ENCODE measurements around the gene CFAP221. TPM values are rescaled to one million over a fixed set of nuclear protein-coding genes. Genes with fewer than 3 reads are reported as not detected.
"Not testable (repeated sequence)": the region's sequence is repeated elsewhere in the genome, so short reads cannot be mapped to it uniquely, and the experiment has no call there.

The CFAP221 gene
- total RNA-seq, 1 donor from 2014 or later = not detected

DNA sequence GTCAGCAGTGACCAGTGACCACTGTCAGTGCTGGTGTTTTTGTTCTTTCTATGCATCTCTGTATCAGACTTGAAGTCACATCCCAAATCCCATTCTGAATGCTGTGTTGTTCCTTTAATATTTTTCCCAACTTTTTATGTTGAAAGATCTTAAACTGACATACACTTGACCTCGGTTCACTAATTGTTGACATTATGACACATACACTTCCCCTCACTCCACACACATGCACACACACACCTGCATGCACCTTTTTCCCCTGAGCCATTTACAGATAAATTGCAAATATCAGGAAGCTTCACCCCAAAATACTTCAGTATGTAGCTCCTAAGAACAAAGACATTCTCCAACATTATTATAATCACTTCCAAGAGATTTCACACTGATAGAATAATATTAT lies 62.4 kb downstream of the CFAP221 start:
- Mint-ChIP-seq H3K36me3 (ENCODE audit: unreplicated experiment) (no peaks in the 10 kb centered on the region), H3K27me3 (ENCODE audit: unreplicated experiment) (peaks cover 18% of the 10 kb centered on the region), H3K4me1 (ENCODE audit: unreplicated experiment) (no peaks in the 10 kb centered on the region), H3K9me3 (ENCODE audit: unreplicated experiment) (no peaks in the 10 kb centered on the region), H3K27ac (ENCODE audit: unreplicated experiment) (no peak overlapping the region), H3K4me3 (ENCODE audit: unreplicated experiment) (no peak overlapping the region)
- TF ChIP-seq, protein P1, sequence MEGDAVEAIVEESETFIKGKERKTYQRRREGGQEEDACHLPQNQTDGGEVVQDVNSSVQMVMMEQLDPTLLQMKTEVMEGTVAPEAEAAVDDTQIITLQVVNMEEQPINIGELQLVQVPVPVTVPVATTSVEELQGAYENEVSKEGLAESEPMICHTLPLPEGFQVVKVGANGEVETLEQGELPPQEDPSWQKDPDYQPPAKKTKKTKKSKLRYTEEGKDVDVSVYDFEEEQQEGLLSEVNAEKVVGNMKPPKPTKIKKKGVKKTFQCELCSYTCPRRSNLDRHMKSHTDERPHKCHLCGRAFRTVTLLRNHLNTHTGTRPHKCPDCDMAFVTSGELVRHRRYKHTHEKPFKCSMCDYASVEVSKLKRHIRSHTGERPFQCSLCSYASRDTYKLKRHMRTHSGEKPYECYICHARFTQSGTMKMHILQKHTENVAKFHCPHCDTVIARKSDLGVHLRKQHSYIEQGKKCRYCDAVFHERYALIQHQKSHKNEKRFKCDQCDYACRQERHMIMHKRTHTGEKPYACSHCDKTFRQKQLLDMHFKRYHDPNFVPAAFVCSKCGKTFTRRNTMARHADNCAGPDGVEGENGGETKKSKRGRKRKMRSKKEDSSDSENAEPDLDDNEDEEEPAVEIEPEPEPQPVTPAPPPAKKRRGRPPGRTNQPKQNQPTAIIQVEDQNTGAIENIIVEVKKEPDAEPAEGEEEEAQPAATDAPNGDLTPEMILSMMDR (IDR thresholded peaks at IDR 0.05) = no peak
- no peak for DNase-seq (ENCODE audit: extremely low spot score, unreplicated experiment)

DNA sequence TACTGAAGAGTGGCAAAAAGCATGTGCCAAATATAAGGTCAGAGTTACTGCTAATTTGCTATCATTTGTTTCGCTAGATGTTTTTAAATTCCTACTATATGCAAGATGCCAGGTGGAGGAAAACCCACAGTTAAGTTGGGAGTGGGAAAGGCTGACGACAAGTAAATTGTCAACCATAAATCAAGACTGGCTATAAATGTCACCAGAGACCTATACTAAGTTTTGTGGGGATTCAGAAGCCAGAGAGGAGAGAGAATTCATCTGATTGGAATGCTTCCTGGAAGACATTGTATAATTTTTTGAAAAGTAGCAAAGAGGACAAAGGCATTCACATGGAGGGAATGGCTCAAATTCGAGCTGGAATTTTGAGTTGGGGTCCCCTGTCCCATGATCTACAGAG lies 64.3 kb downstream of the CFAP221 start:
- peaks cover 16% of the 10 kb centered on the region for H3K27me3 Mint-ChIP-seq (ENCODE audit: unreplicated experiment)
- no peak overlapping the region for H3K27ac Mint-ChIP-seq (ENCODE audit: unreplicated experiment)
- DNase-seq (ENCODE audit: extremely low spot score, unreplicated experiment) = no peak
- H3K36me3 Mint-ChIP-seq (ENCODE audit: unreplicated experiment) = no peaks in the 10 kb centered on the region
- H3K9me3 Mint-ChIP-seq (ENCODE audit: unreplicated experiment) = peaks cover 3% of the 10 kb centered on the region
- TF ChIP-seq, protein P1 (IDR thresholded peaks at IDR 0.05) = no peak
- H3K4me3 Mint-ChIP-seq (ENCODE audit: unreplicated experiment) = no peak overlapping the region
- no peaks in the 10 kb centered on the region for H3K4me1 Mint-ChIP-seq (ENCODE audit: unreplicated experiment)

DNA sequence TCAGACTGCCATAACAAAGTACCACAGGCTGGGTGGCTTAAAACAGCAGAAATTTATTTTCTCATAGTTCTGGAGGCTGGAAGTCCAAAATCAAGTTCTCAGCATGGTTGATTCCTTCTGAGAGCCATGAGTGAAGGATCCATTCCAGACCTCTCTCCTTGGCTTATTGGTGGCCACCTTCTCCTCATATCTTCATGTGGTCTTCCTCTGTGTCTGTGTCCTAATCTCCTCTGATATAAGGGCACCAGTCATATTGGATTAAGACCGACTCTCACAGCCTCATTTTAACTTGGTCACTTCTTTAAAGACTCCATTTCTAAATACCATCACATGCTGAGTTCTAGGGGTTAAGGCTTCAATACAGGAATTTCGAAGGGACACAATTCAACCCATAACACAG lies 65.1 kb downstream of the CFAP221 start:
- Mint-ChIP-seq H3K4me1 (ENCODE audit: unreplicated experiment) (no peaks in the 10 kb centered on the region), H3K27ac (ENCODE audit: unreplicated experiment) (no peak overlapping the region), H3K27me3 (ENCODE audit: unreplicated experiment) (peaks cover 16% of the 10 kb centered on the region), H3K36me3 (ENCODE audit: unreplicated experiment) (no peaks in the 10 kb centered on the region), H3K4me3 (ENCODE audit: unreplicated experiment) (no peak overlapping the region), H3K9me3 (ENCODE audit: unreplicated experiment) (peaks cover 10% of the 10 kb centered on the region)
- TF ChIP-seq, protein P1 (IDR thresholded peaks at IDR 0.05) = no peak
- DNase-seq (ENCODE audit: extremely low spot score, unreplicated experiment) = no peak

DNA sequence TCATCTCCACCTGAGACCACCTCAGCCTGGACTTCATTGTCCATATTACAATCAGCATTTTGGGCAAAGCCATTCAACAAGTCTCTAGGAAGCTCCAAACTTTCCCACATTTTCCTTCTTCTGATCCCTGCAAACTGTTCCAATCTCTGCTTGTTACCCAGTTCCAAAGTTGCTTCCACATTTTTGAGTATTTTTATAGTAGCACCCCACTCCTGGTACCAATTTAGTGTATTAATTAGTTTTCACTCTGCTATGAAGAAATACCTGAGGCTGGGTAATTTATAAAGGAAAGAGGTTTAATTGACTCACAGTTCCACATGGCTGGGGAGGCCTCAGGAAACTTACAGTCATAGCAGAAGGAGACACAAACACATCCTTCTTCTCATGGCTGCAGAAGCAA lies 69.9 kb downstream of the CFAP221 start:
- not testable (repeated sequence) for H3K36me3 Mint-ChIP-seq (ENCODE audit: unreplicated experiment); H3K4me3 Mint-ChIP-seq (ENCODE audit: unreplicated experiment)

DNA sequence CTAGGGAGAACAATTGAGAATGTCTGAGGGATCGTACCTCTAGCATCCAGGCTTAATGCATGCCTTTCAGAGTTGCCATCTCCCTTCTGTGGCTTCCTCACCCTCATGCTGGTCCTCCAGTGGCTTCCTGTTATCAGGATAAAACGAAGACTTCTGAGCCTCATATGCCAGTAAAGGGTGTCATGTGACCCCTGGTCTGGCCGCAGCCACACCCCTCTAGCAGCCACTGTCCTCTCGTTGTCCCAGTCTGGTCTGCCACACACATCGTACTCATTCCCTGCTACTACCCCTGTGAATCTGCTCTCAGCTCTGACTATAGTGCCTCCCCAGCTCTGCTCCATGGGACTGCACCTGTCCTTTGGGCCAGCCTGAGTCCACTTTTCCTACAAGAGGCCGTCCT lies 72.2 kb downstream of the CFAP221 start:
- Mint-ChIP-seq H3K27ac (ENCODE audit: unreplicated experiment) (no peak overlapping the region), H3K27me3 (ENCODE audit: unreplicated experiment) (peaks cover 12% of the 10 kb centered on the region), H3K9me3 (ENCODE audit: unreplicated experiment) (peaks cover 18% of the 10 kb centered on the region), H3K4me1 (ENCODE audit: unreplicated experiment) (no peaks in the 10 kb centered on the region), H3K36me3 (ENCODE audit: unreplicated experiment) (no peaks in the 10 kb centered on the region), H3K4me3 (ENCODE audit: unreplicated experiment) (no peak overlapping the region)
- TF ChIP-seq, protein P1 (IDR thresholded peaks at IDR 0.05) = no peak
- DNase-seq (ENCODE audit: extremely low spot score, unreplicated experiment) = no peak

More for the DNA sequence above, 69.9 kb downstream of the CFAP221 start:
- not testable (repeated sequence) for H3K4me1 Mint-ChIP-seq (ENCODE audit: unreplicated experiment); H3K27ac Mint-ChIP-seq (ENCODE audit: unreplicated experiment); H3K27me3 Mint-ChIP-seq (ENCODE audit: unreplicated experiment); DNase-seq (ENCODE audit: extremely low spot score, unreplicated experiment)
- peaks cover 18% of the 10 kb centered on the region for H3K9me3 Mint-ChIP-seq (ENCODE audit: unreplicated experiment)

DNA sequence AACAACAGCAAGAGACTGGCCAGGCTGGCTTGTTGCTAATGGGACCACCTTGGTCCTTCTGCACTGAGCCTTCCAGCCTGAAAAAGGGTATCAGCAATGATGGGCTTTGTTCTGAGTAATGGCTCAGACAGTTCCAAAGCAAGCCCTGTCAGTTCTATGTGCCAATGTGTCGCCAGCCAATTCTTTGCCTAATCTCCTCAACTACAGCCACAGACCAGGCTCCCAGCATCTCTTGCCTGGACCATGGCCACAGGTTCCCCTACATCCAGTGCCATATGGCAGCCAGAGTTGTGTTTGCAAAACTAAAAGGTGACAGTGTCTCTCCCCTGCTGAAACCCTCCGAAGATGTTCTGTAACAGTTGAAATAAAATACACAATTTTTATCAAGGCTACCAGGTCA lies 73.2 kb downstream of the CFAP221 start:
- DNase-seq (ENCODE audit: extremely low spot score, unreplicated experiment) = no peak
- H3K27me3 Mint-ChIP-seq (ENCODE audit: unreplicated experiment) = peaks cover 14% of the 10 kb centered on the region
- TF ChIP-seq, protein P1 (IDR thresholded peaks at IDR 0.05) = no peak
- H3K36me3 Mint-ChIP-seq (ENCODE audit: unreplicated experiment) = no peaks in the 10 kb centered on the region
- peaks cover 18% of the 10 kb centered on the region for H3K9me3 Mint-ChIP-seq (ENCODE audit: unreplicated experiment)
- H3K27ac Mint-ChIP-seq (ENCODE audit: unreplicated experiment) = no peak overlapping the region
- no peak overlapping the region for H3K4me3 Mint-ChIP-seq (ENCODE audit: unreplicated experiment)
- H3K4me1 Mint-ChIP-seq (ENCODE audit: unreplicated experiment) = no peaks in the 10 kb centered on the region

DNA sequence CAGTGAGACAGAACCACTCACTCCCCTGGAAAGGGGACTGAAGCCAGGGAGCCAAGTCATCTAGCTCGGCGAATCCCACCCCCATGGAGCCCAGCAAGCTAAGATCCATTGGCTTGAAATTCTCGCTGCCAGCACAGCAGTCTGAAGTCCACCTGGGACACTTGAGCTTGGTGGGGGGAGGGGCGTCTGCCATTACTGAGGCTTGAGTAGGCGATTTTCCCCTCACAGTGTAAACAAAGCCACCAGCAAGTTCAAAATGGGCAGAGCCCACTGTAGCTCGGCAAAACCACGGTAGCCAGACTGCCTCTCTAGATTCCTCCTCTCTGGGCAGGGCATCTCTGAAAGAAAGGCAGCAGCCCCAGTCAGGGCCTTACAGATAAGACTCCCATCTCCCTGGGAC lies 74.5 kb downstream of the CFAP221 start:
- not testable (repeated sequence) for H3K27ac Mint-ChIP-seq (ENCODE audit: unreplicated experiment); H3K4me1 Mint-ChIP-seq (ENCODE audit: unreplicated experiment); H3K36me3 Mint-ChIP-seq (ENCODE audit: unreplicated experiment); DNase-seq (ENCODE audit: extremely low spot score, unreplicated experiment); H3K4me3 Mint-ChIP-seq (ENCODE audit: unreplicated experiment)
- peaks cover 14% of the 10 kb centered on the region for H3K27me3 Mint-ChIP-seq (ENCODE audit: unreplicated experiment)
- H3K9me3 Mint-ChIP-seq (ENCODE audit: unreplicated experiment) = peaks cover 14% of the 10 kb centered on the region
